ENCODE measurements around the gene SORCS2. TPM values are rescaled to one million over a fixed set of nuclear protein-coding genes. Genes with fewer than 3 reads are reported as not detected.

The SORCS2 gene
- total RNA-seq, 1 experiment from 2014 or later: 4.1 TPM

DNA sequence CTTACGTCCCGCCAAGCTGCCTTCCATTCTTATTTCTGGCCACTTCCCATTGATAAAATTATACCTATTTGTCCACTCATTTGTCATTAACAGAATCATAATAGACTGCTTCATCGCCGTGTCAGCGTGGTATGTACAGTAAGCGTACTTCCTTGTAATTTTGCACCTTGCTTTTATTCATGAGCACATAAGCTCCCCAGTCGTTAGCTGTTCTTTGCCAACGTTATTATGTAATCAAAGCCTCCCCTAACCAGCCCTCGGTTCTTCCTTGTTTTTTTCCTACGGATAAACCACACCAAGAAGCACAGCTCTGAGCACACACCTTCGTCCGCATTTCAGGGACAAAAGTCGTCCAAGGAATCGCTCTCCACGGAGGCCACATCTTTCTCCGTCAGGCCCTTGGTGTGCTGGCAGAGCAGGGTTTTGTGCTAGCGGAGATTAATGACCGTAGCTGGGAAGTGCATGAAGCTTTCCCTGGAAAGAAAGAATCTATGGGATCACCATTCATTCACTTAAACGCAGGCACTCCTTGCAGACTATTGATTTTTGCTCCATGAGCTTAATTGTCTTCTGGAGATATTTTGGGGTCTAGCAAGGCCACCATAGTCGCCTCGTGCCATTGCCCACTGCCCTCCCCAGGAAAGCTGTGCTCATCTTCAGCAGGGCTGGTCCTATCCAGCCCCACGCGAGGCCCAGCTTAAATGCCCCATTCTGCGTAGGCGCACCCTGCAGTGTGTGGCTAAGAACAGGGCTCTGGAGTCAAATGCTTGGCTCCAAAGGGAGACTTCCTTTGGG, 443.3 kb downstream of the SORCS2 start:
- no peak overlapping the region for H3K27ac ChIP-seq (ENCODE audit: low read length)
- BruUV-seq (replicated peaks): no TSS peak
- no peaks in the 10 kb centered on the region for H3K36me3 ChIP-seq (ENCODE audit: low read depth, low read length)
- H4K20me1 ChIP-seq (ENCODE audit: low read length): no peaks in the 10 kb centered on the region
- no peak for TF ChIP-seq EZH2 (IDR thresholded peaks at IDR 0.05; ENCODE audit: low read length, unreplicated experiment)
- no peak for TF ChIP-seq CTCF (conservative IDR thresholded peaks at IDR 0.05; ENCODE audit: low read depth, low read length)
- no peak for TF ChIP-seq EZH2phosphoT487 (IDR thresholded peaks at IDR 0.05; ENCODE audit: borderline replicate concordance, low read length)
- ATAC-seq (no peak), DNase-seq (no peak)
- H2AFZ ChIP-seq (ENCODE audit: low read length): no peak overlapping the region
- no peak overlapping the region for H3K4me3 ChIP-seq (ENCODE audit: low read length)
- H3K4me2 ChIP-seq (ENCODE audit: low read length): no peak overlapping the region
- POLR2A ChIA-PET (ENCODE audit: unreplicated experiment): no interaction called here
- no peaks in the 10 kb centered on the region for H3K27me3 ChIP-seq (ENCODE audit: low read length)
- no peaks in the 10 kb centered on the region for H3K9me3 ChIP-seq (ENCODE audit: low read length)
- no peaks in the 10 kb centered on the region for H3F3A ChIP-seq (ENCODE audit: low read length, unreplicated experiment)
- H3K4me1 ChIP-seq (ENCODE audit: insufficient read depth, low read length): peaks cover 13% of the 10 kb centered on the region
- H3K9me2 ChIP-seq (replicated peaks; ENCODE audit: low read length): no peaks in the 10 kb centered on the region
- H3K9ac ChIP-seq (ENCODE audit: low read length): no peak overlapping the region
- H3K79me2 ChIP-seq (ENCODE audit: low read length): no peaks in the 10 kb centered on the region
- intact Hi-C loops (cut with micrococcal nuclease): no loop called here
- CTCF ChIA-PET: no interaction called here

DNA sequence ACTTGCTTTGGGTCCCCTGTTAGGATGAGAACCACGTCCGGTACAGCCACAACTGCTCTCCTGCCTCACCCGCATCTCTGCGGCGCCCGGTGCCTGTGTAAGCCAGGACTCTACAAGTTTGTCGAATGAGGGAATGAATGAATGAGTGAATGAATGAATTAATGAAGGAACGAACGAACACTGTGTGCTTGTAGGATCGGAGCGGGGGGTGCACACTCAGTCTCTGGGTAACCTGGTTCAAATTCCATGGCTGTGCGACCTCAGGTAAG, 443.8 kb downstream of the SORCS2 start:
- Histone ChIP-seq H4K20me1 (ENCODE audit: low read length) (no peaks in the 10 kb centered on the region), H3K4me2 (ENCODE audit: low read length) (no peak overlapping the region), H3K9ac (ENCODE audit: low read length) (no peak overlapping the region), H3K9me3 (ENCODE audit: low read length) (no peaks in the 10 kb centered on the region), H2AFZ (ENCODE audit: low read length) (no peak overlapping the region), H3K9me2 (replicated peaks; ENCODE audit: low read length) (no peaks in the 10 kb centered on the region), H3K27ac (ENCODE audit: low read length) (no peak overlapping the region), H3K79me2 (ENCODE audit: low read length) (no peaks in the 10 kb centered on the region), H3K36me3 (ENCODE audit: low read depth, low read length) (no peaks in the 10 kb centered on the region), H3F3A (ENCODE audit: low read length, unreplicated experiment) (no peaks in the 10 kb centered on the region), H3K27me3 (ENCODE audit: low read length) (no peaks in the 10 kb centered on the region), H3K4me3 (ENCODE audit: low read length) (no peak overlapping the region), H3K4me1 (ENCODE audit: insufficient read depth, low read length) (peaks cover 8% of the 10 kb centered on the region)
- BruUV-seq (replicated peaks): no TSS peak
- TF ChIP-seq CTCF (conservative IDR thresholded peaks at IDR 0.05; ENCODE audit: low read depth, low read length) (no peak), EZH2phosphoT487 (IDR thresholded peaks at IDR 0.05; ENCODE audit: borderline replicate concordance, low read length) (no peak), EZH2 (IDR thresholded peaks at IDR 0.05; ENCODE audit: low read length, unreplicated experiment) (no peak)
- CTCF ChIA-PET: no interaction called here
- ATAC-seq (no peak), DNase-seq (no peak)
- POLR2A ChIA-PET (ENCODE audit: unreplicated experiment): no interaction called here
- intact Hi-C loops (cut with micrococcal nuclease): no loop called here

DNA sequence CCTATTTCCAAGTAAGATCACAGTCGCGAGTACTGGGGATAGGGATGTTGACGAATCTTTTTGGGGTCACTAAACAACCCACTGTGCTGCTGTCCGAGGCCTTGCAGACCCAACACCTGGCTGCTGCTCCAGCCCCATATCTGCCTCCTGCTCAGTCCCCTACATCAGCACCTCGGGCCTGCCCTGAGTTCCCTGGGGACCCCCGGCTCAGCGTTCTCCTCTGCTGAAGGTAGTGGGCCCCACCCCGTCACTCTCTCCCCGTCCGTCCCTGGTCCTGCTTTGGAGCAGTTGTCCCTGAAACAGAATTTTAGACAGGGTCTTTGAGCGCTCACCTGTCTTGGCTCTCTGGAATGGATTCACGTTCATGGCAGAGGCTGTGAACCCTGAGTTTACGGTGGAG, 444.8 kb downstream of the SORCS2 start:
- no peaks in the 10 kb centered on the region for H4K20me1 ChIP-seq (ENCODE audit: low read length)
- H3K9me3 ChIP-seq (ENCODE audit: low read length): no peaks in the 10 kb centered on the region
- no peak overlapping the region for H3K9ac ChIP-seq (ENCODE audit: low read length)
- TF ChIP-seq EZH2 (IDR thresholded peaks at IDR 0.05; ENCODE audit: low read length, unreplicated experiment) (no peak), EZH2phosphoT487 (IDR thresholded peaks at IDR 0.05; ENCODE audit: borderline replicate concordance, low read length) (no peak), CTCF (conservative IDR thresholded peaks at IDR 0.05; ENCODE audit: low read depth, low read length) (no peak)
- no peak overlapping the region for H3K4me2 ChIP-seq (ENCODE audit: low read length)
- no peaks in the 10 kb centered on the region for H3K27me3 ChIP-seq (ENCODE audit: low read length)
- intact Hi-C loops (cut with micrococcal nuclease): no loop called here
- no peaks in the 10 kb centered on the region for H3K4me1 ChIP-seq (ENCODE audit: insufficient read depth, low read length)
- ATAC-seq (no peak), DNase-seq (no peak)
- ChIA-PET CTCF (no interaction called here), POLR2A (ENCODE audit: unreplicated experiment) (no interaction called here)
- H3K36me3 ChIP-seq (ENCODE audit: low read depth, low read length): no peaks in the 10 kb centered on the region
- no peaks in the 10 kb centered on the region for H3K9me2 ChIP-seq (replicated peaks; ENCODE audit: low read length)
- no TSS peak for BruUV-seq (replicated peaks)
- no peaks in the 10 kb centered on the region for H3K79me2 ChIP-seq (ENCODE audit: low read length)
- no peak overlapping the region for H3K4me3 ChIP-seq (ENCODE audit: low read length)
- H2AFZ ChIP-seq (ENCODE audit: low read length): no peak overlapping the region
- no peak overlapping the region for H3K27ac ChIP-seq (ENCODE audit: low read length)
- no peaks in the 10 kb centered on the region for H3F3A ChIP-seq (ENCODE audit: low read length, unreplicated experiment)

Data from PC-3 (cell line).